SK-N-SH (cell line): ENCODE results near the gene SMAP2.
"Not testable (repeated sequence)": the region's sequence is repeated elsewhere in the genome, so short reads cannot be mapped to it uniquely, and the experiment has no call there.

Experiments
- CTCF ChIP-seq: fragments of 200-600 bp; sonication (generic); IDR thresholded peaks from 2 replicates; pipeline ENCODE4 v1.6.1; 2017; ENCODE audit warnings: antibody characterized with exemption, mild to moderate bottlenecking, moderate library complexity
- POLR2AphosphoS5 ChIP-seq: IDR thresholded peaks from 2 replicates; pipeline ENCODE4 v1.6.1; 2012; ENCODE audit warnings: low read depth, low read length

- TF ChIP-seq POLR2AphosphoS5, CTCF: not testable (repeated sequence)
Measured at GRCh38 chr1:40387381-40388306, 14.1 kb downstream of the SMAP2 start.
